GM04504 (cell line): ENCODE measurements around the gene ATP11C.
"Not testable (repeated sequence)": the region's sequence is repeated elsewhere in the genome, so short reads cannot be mapped to it uniquely, and the experiment has no call there.

Experiments
- DNase-seq: peaks from one replicate; pipeline ENCODE4 v3.0.0-alpha.2; 2012; ENCODE audit warnings: low read depth

Gene ATP11C

GRCh38 chrX:139924069-139924695 lies 8.7 kb downstream of the ATP11C start:
- DNase-seq, result no peak

- DNase-seq, result not testable (repeated sequence)
Measured at GRCh38 chrX:139921142-139921541, 11.7 kb downstream of the ATP11C start.

GRCh38 chrX:139920316-139920715 lies 12.5 kb downstream of the ATP11C start:
- no peak for DNase-seq

GRCh38 chrX:139914421-139914820 lies 18.4 kb downstream of the ATP11C start:
- no peak for DNase-seq

- no peak for DNase-seq
Measured at GRCh38 chrX:139909712-139910111, 23.1 kb downstream of the ATP11C start.

GRCh38 chrX:139907078-139907477 lies 25.8 kb downstream of the ATP11C start:
- no peak for DNase-seq

GRCh38 chrX:139905743-139906142 lies 27.1 kb downstream of the ATP11C start:
- no peak for DNase-seq

GRCh38 chrX:139905051-139905450 lies 27.8 kb downstream of the ATP11C start:
- no peak for DNase-seq

GRCh38 chrX:139903210-139903609 lies 29.6 kb downstream of the ATP11C start:
- DNase-seq, result no peak

GRCh38 chrX:139902559-139902958 lies 30.3 kb downstream of the ATP11C start:
- no peak for DNase-seq

- no peak for DNase-seq
Measured at GRCh38 chrX:139898334-139898733, 34.5 kb downstream of the ATP11C start.

GRCh38 chrX:139892512-139892911 lies 40.3 kb downstream of the ATP11C start:
- DNase-seq, result no peak

GRCh38 chrX:139890991-139891700 lies 41.7 kb downstream of the ATP11C start:
- no peak for DNase-seq

GRCh38 chrX:139889760-139890159 lies 43.1 kb downstream of the ATP11C start:
- no peak for DNase-seq

GRCh38 chrX:139883984-139884383 lies 48.9 kb downstream of the ATP11C start:
- no peak for DNase-seq

- DNase-seq, result no peak
Measured at GRCh38 chrX:139882299-139882698, 50.6 kb downstream of the ATP11C start.

GRCh38 chrX:139881572-139881971 lies 51.3 kb downstream of the ATP11C start:
- peak; percentile 31 for DNase-seq

GRCh38 chrX:139881130-139881529 lies 51.7 kb downstream of the ATP11C start:
- no peak for DNase-seq

GRCh38 chrX:139877710-139878414 lies 55.0 kb downstream of the ATP11C start:
- no peak for DNase-seq

GRCh38 chrX:139875841-139876240 lies 57.0 kb downstream of the ATP11C start:
- DNase-seq, result no peak

- DNase-seq, result no peak
Measured at GRCh38 chrX:139869796-139870195, 63.1 kb downstream of the ATP11C start.

GRCh38 chrX:139864640-139865039 lies 68.2 kb downstream of the ATP11C start:
- DNase-seq, result no peak

- DNase-seq, result no peak
Measured at GRCh38 chrX:139862208-139862607, 70.6 kb downstream of the ATP11C start.
